Stimulated activated CD8-positive, alpha-beta memory T cell treated with anti-CD3 and anti-CD28 coated beads, Interleukin-15, amount 100 ng/mL, for 48 hours (primary cell): Measurements from ENCODE around the gene ASTL.

ENCODE experiments used
- DNase-seq, 2 donors: peaks; one replicate each; pipeline ENCODE4 v3.0.0-alpha.2; 2020; ENCODE audit warnings: low read depth in 2 of 2

Gene ASTL

GRCh38 chr2:96130483-96130882 lies 7.8 kb downstream of the ASTL start:
- no peak for DNase-seq

GRCh38 chr2:96129528-96130120 lies 8.7 kb downstream of the ASTL start:
- DNase-seq = no peak

GRCh38 chr2:96128456-96128855 lies 9.8 kb downstream of the ASTL start:
- DNase-seq = no peak

- DNase-seq = no peak
Observed at GRCh38 chr2:96124406-96125265, 13.7 kb downstream of the ASTL start.

- no peak for DNase-seq
Observed at GRCh38 chr2:96123936-96124335, 14.4 kb downstream of the ASTL start.

- no peak for DNase-seq
Observed at GRCh38 chr2:96123290-96123689, 15.0 kb downstream of the ASTL start.

- no peak for DNase-seq
Observed at GRCh38 chr2:96122391-96122790, 15.9 kb downstream of the ASTL start.

- DNase-seq = no peak
Observed at GRCh38 chr2:96121414-96121813, 16.9 kb downstream of the ASTL start.

GRCh38 chr2:96120991-96121390 lies 17.3 kb downstream of the ASTL start:
- DNase-seq = no peak

GRCh38 chr2:96120091-96120720 lies 18.1 kb downstream of the ASTL start:
- DNase-seq = no peak

- no peak for DNase-seq
Observed at GRCh38 chr2:96119389-96119751, 18.9 kb downstream of the ASTL start.

- no peak for DNase-seq
Observed at GRCh38 chr2:96118698-96119388, 19.5 kb downstream of the ASTL start.

GRCh38 chr2:96117701-96118588 lies 20.4 kb downstream of the ASTL start:
- DNase-seq = no peak

GRCh38 chr2:96116879-96117533 lies 21.3 kb downstream of the ASTL start:
- DNase-seq = peak; percentile 40 to 45

- DNase-seq = peak; percentile 57 to 60
Observed at GRCh38 chr2:96116424-96116878, 21.9 kb downstream of the ASTL start, which contains the start of gene ADRA2B. TSS of gene ADRA2B (minus strand) at chr2:96116571. CDS start at chr2:96116149, 422 bp downstream.

GRCh38 chr2:96115631-96116423 lies 22.5 kb downstream of the ASTL start:
- DNase-seq = no peak

- no peak for DNase-seq
Observed at GRCh38 chr2:96114903-96115581, 23.3 kb downstream of the ASTL start.

- DNase-seq = no peak
Observed at GRCh38 chr2:96114546-96114902, 23.8 kb downstream of the ASTL start.

GRCh38 chr2:96113951-96114350 lies 24.4 kb downstream of the ASTL start:
- DNase-seq = no peak
